Measurements from ENCODE around the gene SPNS2. TPM values are rescaled to one million over a fixed set of nuclear protein-coding genes. Genes with fewer than 3 reads are reported as not detected.

Gene SPNS2
- total and polyA plus RNA-seq, 2 of the 8 experiments (the other 6 are each of a cell fraction or from before 2014, with no cell fraction given), result 1.2 to 1.5 TPM

DNA sequence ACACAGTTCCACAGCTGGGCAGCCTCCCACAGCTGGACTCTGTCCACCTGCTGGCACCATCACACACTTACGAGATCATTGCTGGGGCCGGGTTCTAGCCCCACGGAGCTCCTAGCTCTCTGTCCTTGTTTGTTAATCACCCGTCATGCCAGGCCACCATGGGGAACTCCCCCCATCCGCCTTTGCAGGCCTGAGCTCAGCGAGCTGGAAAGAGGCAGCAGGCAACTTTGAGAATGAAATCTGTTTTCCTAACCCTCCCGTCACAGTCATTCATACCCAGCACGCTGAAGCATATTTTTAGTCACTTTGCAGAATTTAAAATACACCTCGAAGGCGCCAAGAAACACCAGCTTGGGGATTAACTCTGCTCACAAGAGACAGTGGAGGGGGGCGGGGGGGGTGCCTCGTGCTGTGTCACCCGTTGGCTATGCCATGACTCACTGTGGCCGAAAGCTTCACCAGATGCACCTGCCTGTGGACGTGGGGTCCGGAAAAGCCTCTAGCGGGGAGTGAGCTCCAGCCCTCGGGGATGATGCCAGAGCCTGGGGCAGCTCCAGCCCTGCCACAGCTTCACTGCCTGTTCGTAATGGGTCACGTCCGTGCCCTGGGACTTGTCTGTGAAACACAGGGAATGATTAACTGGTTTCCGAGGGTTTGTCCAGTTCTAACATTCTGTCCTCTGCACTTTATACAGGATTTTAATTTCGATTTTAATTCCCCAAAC is 1.4 kb upstream of the SPNS2 start (continued):
- no peak for TF ChIP-seq BACH1 (IDR thresholded peaks at IDR 0.05; ENCODE audit: low read length)
- no peak for TF ChIP-seq CHD2 (IDR thresholded peaks at IDR 0.05; ENCODE audit: low read length)
